Neuron (in vitro differentiated cells): ENCODE results near the gene GATAD2A.
A peak's percentile ranks its signal among the peaks of the same experiment; 100 is the strongest.
"Not testable (repeated sequence)": the region's sequence is repeated elsewhere in the genome, so short reads cannot be mapped to it uniquely, and the experiment has no call there.

Experiments used
- H2AFZ ChIP-seq: one replicate; pipeline ENCODE4 v1.6.1; 2013; ENCODE audit warnings: low read depth, mild to moderate bottlenecking, inconsistent platforms, low read length, moderate library complexity
- H3K27me3 ChIP-seq: one replicate; pipeline ENCODE4 v1.6.1; 2013; ENCODE audit warnings: low read length; ENCODE audit not compliant: insufficient read depth
- H3K36me3 ChIP-seq: one replicate; pipeline ENCODE4 v1.6.1; 2013; ENCODE audit warnings: low read length; ENCODE audit not compliant: insufficient read depth
- H3K4me1 ChIP-seq: one replicate; pipeline ENCODE4 v1.6.1; 2013; ENCODE audit warnings: low read length; ENCODE audit not compliant: insufficient read depth
- H3K4me3 ChIP-seq: 2 replicates; pipeline ENCODE4 v1.5.1; 2013; ENCODE audit warnings: mild to moderate bottlenecking, low read length, moderate library complexity
- H3K9me3 ChIP-seq: one replicate; pipeline ENCODE4 v1.6.1; 2013; ENCODE audit warnings: low read length

The GATAD2A gene

GRCh38 chr19:19404879-19405860, at the start of gene GATAD2A:
GATAD2A (plus strand) TSS chr19:19405675; CDS start chr19:19465346, 59,671 bp downstream.
- H3K9me3 ChIP-seq, result no peaks in the 10 kb centered on the region
- peaks cover 18% of the 10 kb centered on the region for H3K4me1 ChIP-seq
- no peak within 1 kb of the TSS for H2AFZ ChIP-seq

GRCh38 chr19:19356500-19356899, 49.0 kb upstream of the GATAD2A start:
- no peaks in the 10 kb centered on the region for H3K27me3 ChIP-seq
- H3K9me3 ChIP-seq, result no peaks in the 10 kb centered on the region
- H3K4me3 ChIP-seq, result no peak overlapping the region
- H3K4me1 ChIP-seq, result no peaks in the 10 kb centered on the region
- no peak overlapping the region for H2AFZ ChIP-seq
- peaks cover 60% of the 10 kb centered on the region for H3K36me3 ChIP-seq

More at GRCh38 chr19:19404879-19405860, at the start of gene GATAD2A:
- H3K27me3 ChIP-seq, result no peaks in the 10 kb centered on the region
- H3K36me3 ChIP-seq, result peaks cover 3% of the 10 kb centered on the region
- H3K4me3 ChIP-seq, result peak within 1 kb of the TSS; percentile 73

- Histone ChIP-seq H3K9me3 (no peaks in the 10 kb centered on the region), H3K4me1 (no peaks in the 10 kb centered on the region), H3K27me3 (no peaks in the 10 kb centered on the region), H3K36me3 (peaks cover 56% of the 10 kb centered on the region), H3K4me3 (no peak overlapping the region), H2AFZ (no peak overlapping the region)
Observed at GRCh38 chr19:19356901-19357566, 48.4 kb upstream of the GATAD2A start.

- H3K36me3 ChIP-seq, result peaks cover 16% of the 10 kb centered on the region
- no peak overlapping the region for H3K4me3 ChIP-seq
- no peaks in the 10 kb centered on the region for H3K27me3 ChIP-seq
- no peak overlapping the region for H2AFZ ChIP-seq
- H3K9me3 ChIP-seq, result no peaks in the 10 kb centered on the region
- H3K4me1 ChIP-seq, result no peaks in the 10 kb centered on the region
Observed at GRCh38 chr19:19361075-19361594, 44.3 kb upstream of the GATAD2A start.

- Histone ChIP-seq H2AFZ (no peak overlapping the region), H3K4me1 (no peaks in the 10 kb centered on the region), H3K36me3 (peaks cover 7% of the 10 kb centered on the region)
Observed at GRCh38 chr19:19362075-19362474, 43.4 kb upstream of the GATAD2A start.

GRCh38 chr19:19366434-19367396, 38.8 kb upstream of the GATAD2A start:
- H3K9me3 ChIP-seq, result no peaks in the 10 kb centered on the region
- H3K36me3 ChIP-seq, result no peaks in the 10 kb centered on the region
- no peaks in the 10 kb centered on the region for H3K4me1 ChIP-seq
- H2AFZ ChIP-seq, result peak overlapping the region; percentile 38
- no peak overlapping the region for H3K4me3 ChIP-seq
- no peaks in the 10 kb centered on the region for H3K27me3 ChIP-seq

More at GRCh38 chr19:19362075-19362474, 43.4 kb upstream of the GATAD2A start:
- Histone ChIP-seq H3K27me3 (no peaks in the 10 kb centered on the region), H3K9me3 (no peaks in the 10 kb centered on the region), H3K4me3 (no peak overlapping the region)

- Histone ChIP-seq H3K9me3 (no peaks in the 10 kb centered on the region), H3K4me3 (no peak overlapping the region), H2AFZ (no peak overlapping the region), H3K36me3 (no peaks in the 10 kb centered on the region), H3K4me1 (no peaks in the 10 kb centered on the region), H3K27me3 (no peaks in the 10 kb centered on the region)
Observed at GRCh38 chr19:19368087-19368486, 37.4 kb upstream of the GATAD2A start.

GRCh38 chr19:19371059-19371458, 34.4 kb upstream of the GATAD2A start:
- Histone ChIP-seq H3K4me1 (no peaks in the 10 kb centered on the region), H3K4me3 (no peak overlapping the region), H2AFZ (no peak overlapping the region), H3K36me3 (no peaks in the 10 kb centered on the region), H3K9me3 (no peaks in the 10 kb centered on the region), H3K27me3 (no peaks in the 10 kb centered on the region)

GRCh38 chr19:19372656-19373416, 32.6 kb upstream of the GATAD2A start:
- Histone ChIP-seq H3K27me3 (no peaks in the 10 kb centered on the region), H3K36me3 (no peaks in the 10 kb centered on the region), H2AFZ (no peak overlapping the region), H3K4me1 (no peaks in the 10 kb centered on the region), H3K4me3 (no peak overlapping the region), H3K9me3 (peaks cover 2% of the 10 kb centered on the region)

- Histone ChIP-seq H3K4me1 (no peaks in the 10 kb centered on the region), H3K4me3 (no peak overlapping the region), H2AFZ (no peak overlapping the region), H3K9me3 (peaks cover 5% of the 10 kb centered on the region), H3K36me3 (no peaks in the 10 kb centered on the region), H3K27me3 (no peaks in the 10 kb centered on the region)
Observed at GRCh38 chr19:19379527-19379926, 25.9 kb upstream of the GATAD2A start.

GRCh38 chr19:19380316-19380715, 25.2 kb upstream of the GATAD2A start:
- not testable (repeated sequence) for H3K9me3 ChIP-seq, H3K4me3 ChIP-seq, H3K36me3 ChIP-seq, H3K27me3 ChIP-seq, H3K4me1 ChIP-seq, H2AFZ ChIP-seq
